Midbrain (tissue), 1 donor: ENCODE results near the gene COLEC11.

Experiments
- DNase-seq: peaks from one replicate; lab custom pipeline; 2025; lab: John Stamatoyannopoulos, UW

COLEC11 gene

DNA sequence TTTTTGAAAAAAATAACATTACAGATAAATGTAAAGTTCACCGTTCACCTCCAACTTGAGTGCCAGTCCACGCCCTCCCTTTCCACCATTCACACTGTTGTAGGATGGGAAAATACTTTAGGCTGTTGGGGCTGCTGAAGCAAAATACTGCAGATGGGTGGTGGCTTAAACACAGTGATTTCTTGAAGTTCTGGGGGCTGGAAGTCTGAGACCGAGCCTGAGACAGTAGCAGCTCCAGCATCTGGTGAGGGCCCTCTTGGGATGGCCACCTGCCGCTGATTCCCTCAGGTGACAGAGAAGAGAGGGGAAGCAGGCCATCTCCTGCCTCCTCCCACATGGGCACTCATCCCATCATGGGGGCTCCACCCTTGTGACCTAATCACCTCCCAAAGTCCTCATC, 80.8 kb downstream of the COLEC11 start:
- DNase-seq = no peak

DNA sequence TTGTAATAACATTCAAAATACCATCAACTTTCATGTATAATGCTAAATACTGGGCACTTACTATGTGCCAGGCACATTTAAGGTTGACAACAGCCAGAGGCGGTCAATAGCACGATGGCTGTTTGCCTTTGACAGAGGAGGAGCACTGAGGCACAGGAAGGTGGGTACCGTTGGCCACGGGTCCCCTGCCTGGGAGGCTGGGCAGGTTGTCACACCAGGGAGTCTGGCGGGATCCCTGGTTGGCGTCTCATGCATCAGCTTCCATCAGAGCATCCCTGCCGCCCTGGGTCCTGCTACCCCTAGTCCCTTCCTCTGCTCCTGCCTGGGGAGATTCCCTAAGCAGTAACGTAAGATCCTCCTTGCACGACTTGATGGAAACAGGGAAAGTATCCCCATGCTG, 82.5 kb downstream of the COLEC11 start:
- no peak for DNase-seq

DNA sequence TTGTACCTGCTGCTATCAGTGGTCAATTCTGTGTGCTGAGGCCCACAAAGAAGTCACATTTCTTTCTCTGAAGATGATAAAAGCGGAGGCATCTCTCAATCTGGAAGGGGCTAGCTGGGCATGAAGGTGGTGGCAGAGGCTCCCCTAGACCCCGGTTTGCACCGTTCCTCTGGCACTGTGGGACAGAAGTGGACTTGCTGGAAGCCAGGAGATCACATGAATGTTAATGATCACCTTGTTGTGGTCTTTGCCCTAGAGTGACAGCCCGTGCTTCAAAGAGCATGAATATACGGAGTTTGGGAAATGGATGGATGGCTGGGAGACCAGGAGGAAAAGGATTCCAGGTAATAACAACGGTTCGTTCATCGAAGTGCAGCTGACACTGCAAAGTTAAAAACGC, 83.3 kb downstream of the COLEC11 start:
- DNase-seq = no peak

DNA sequence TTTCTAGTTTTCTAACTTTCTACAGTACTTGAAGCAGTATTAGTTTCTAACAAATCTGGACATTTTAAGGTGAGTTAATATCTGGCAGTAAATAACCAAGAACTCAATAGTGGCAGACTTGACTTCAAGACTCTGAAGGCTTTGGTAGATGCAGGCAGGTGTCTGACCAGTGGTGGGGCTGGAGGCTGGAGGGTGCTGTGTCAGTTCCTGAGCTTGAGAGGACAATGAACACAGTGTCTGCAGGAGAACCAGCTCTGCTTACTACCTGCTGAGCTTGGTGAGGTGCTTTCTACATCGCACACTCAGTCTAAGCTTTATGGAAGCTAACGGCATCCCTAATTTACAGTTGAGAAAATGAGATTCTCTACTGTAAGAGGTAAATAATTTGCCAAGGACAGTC, 84.3 kb downstream of the COLEC11 start:
- DNase-seq = no peak

DNA sequence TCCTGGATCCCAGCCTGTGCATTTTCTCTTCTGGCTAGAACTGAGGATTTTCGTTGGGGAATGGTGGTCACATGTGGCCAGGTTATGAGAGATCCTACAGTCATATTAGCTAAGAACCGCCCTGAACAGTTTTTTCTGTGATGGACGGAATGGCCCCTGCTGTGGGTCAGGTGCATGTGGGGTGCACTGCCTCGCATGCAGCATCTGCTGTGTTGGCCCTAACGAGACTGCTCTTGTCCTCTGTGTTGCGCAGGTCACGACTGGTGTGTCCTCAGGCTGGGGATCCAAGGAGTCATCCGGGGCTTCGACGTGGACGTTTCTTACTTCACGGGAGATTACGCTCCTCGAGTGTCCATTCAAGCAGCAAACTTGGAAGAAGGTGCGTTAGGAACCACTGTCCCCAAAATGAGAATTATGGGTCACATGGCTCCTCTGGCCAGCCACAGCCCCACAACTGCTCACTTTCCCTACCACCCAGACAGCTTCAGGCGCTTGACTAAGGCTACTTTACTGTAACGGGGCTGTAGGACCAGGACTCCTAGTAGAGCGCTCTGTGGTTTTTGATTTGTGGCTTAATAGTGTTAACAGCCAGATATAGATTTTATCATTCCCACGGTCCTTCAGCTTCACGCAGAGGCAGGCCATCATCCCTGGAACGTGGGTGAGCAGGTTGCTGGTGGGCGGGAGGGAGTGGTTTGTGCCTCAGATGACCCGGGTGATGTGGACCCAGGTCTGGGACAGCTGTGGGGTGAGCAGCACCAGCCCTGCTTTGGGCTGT, 84.9 kb downstream of the COLEC11 start:
- no peak for DNase-seq

DNA sequence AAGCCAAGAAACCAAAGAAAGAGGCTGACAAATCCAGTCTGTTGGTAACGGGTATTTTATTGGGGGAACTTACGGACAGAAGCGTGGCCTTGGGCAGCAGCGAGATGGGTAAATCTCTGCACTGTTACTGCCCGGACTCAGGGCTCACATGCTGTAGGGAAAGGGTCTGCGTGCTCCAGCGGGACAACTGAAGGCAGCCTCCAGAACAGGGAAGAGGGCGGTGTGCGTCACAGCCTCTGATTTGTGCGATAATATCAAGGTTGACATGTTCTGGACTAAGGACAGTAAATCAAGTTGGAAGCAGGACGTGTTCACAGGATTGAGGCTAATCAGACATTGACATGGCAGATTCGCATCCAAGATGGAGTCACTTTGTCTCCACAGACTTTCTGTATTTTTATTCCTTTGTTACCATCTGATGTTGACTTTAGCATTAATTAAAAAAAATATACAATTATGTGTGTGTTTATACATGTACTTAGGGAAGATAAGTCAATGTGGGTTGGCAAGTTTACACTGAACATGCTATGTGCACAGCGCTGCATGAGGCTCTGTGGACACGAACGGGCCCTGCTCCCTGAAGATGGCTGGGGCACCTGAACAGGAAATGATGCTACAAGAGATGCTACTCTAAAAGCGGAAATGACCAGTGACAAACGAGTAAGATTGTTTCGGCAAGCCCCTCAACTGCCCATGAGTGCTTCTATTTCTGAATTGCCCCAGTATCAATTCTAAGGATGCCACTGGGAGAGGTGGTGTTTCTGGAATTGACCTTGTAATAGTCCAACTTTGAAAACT, 85.8 kb downstream of the COLEC11 start:
- no peak for DNase-seq

DNA sequence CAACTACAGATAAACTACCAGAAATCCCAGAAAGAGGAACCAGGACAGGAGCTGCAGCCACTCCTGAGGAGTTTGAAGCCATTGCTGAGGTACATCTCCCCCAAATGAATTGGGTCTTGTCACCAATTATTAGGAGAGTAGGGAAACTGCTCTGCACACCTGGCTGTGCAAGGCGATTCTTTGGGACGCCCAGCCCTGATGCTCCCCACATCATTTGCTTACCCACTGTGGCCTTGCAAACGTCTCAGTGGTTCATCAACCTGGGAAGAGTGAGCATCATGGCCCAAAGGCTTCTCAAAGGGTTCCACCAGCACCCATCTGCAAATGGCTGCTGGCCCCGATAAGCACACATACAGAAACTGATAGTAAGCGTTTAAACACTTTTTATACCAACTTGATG, 86.7 kb downstream of the COLEC11 start:
- DNase-seq = no peak

DNA sequence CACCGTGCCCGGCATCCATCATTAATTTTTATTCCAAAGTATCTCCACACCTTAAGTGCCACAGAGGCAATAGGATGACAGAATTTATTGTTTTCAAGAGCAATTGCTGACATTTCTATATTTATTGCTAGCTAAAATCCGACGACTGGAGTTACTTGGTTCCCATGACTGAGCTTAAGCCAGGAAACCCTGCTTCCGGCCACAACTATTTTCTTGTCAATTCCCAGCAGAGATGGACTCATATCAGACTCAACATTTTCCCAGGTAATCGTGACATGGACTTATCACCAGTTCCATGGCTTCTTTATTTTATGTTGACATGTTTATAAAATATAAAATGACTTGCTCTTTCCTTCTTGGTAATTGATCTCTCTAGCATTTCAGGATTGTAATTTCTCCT, 87.9 kb downstream of the COLEC11 start:
- DNase-seq = no peak

DNA sequence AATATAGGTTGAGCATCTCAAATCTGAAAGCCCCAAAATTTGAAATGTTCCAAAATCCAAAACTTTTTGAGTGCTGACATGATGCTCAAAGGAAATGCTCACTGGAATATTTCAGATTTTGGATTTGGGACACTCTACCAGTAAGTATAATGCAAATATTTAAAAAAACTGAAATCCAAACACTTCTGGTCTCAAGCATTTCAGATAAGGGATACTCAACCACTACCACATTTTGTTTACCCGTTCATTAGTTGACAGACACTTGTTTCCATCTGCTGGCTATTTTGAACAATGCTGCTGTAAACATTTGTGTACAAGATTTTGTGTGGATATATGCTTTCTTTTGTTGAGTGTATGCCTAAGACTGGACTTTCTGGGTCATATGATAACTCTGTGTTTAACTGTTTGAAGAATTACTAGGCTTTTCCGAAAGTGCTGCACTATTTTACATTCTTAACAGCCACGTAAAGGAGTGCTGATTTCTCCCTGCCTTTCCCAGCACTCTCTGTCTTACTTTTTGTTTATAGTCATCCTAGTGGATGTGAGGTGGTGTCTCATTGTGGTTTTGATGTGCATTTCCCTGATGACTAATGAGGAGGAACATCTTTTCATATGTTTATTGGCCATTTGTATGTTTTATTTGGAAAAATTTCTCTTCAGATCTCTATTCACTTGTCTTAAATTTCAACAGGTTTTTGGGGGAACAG, 89.0 kb downstream of the COLEC11 start:
- DNase-seq = no peak

DNA sequence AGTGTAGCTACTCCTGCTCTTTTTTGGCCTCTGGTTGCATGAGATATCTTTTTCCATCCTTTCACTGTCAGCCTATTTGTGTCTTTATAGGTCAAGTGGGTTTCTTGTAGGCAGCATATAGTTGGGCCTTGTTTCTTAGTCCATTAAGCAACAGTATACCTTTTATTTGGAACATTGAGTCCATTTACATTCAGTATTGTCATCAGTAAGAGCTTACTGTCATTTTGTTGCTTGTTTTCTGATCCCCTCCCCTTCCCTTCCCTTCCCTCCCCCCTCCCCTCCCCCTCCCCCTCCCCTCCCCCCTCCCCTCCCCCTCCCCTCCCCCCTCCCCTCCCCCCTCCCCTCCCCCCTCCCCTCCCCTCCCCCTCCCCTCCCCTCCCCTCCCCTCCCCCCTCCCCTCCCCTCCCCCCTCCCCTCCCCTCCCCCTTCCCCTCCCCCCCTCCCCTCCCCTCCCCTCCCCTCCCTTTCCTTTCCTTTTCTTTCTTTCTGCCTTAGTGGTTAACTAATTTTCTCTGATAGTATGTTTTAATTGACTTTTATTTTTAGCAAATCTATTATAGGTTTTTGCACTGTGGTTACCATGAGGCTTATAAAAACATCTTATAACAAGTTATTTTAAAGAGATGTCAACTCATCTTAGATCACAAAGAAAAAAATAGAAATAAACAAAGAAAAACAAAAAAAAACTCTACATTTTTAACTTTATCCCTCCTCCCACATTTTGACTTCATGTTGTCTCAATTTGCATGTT, 95.3 kb downstream of the COLEC11 start:
- no peak for DNase-seq

DNA sequence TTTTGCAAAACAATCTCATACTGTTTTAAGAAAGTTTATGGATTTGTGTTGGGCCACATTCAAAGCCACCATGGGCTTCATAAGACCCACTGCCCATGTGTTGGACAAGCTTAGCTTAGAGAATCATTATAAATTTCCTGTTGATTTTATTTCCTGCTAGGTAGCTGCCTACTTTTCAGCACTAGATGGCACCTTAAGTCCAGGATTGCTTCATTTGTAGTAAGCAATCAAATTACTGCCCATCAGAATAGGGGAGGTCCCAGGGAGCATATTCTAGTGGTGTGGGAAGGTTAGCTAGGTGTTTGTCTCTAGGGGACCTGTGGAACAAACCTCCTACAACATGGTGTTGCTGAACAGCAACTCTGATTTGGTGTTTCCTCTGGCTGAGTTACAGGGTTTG, 97.5 kb downstream of the COLEC11 start:
- DNase-seq = no peak
